ENCODE measurements around the gene SLC1A7.

Gene SLC1A7

DNA sequence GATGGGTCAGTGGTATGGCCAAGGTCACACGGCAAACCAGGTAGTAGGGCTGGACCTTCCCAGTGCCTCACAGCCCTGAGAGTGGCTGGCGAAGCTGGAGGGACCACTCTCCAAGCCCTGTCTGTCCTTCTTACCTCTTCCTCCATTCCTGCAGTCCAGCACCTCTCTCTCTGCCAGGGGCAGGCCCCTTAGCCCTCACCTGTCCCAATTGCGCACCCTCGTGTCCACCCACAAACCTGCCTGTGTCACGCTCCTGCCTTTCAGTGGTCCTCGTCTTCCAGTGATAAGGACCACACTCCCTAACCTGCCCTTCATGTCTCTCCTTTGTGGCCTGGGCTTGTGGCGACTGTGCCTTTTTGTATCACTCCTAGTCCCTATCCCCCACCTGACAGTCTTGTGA lies 77.0 kb downstream of the SLC1A7 start:
- Histone ChIP-seq H3K36me3 (ENCODE audit: insufficient read depth, low read length) (no peaks in the 10 kb centered on the region), H3K4me3 (ENCODE audit: low read length, poor library complexity, severe bottlenecking) (no peak overlapping the region), H3K9ac (ENCODE audit: low read depth, low read length, poor library complexity, severe bottlenecking) (no peak overlapping the region), H3K27me3 (ENCODE audit: insufficient read depth, low read length, poor library complexity, severe bottlenecking) (peaks cover 8% of the 10 kb centered on the region), H4K20me1 (ENCODE audit: insufficient read depth, low read length, poor library complexity, severe bottlenecking) (no peaks in the 10 kb centered on the region), H2AFZ (ENCODE audit: low read length) (no peak overlapping the region), H3K9me2 (replicated peaks; ENCODE audit: low read depth, low read length) (no peaks in the 10 kb centered on the region), H3K79me2 (ENCODE audit: insufficient read depth, low read length) (no peaks in the 10 kb centered on the region), H3F3A (ENCODE audit: low read depth) (no peaks in the 10 kb centered on the region), H3K9me3 (ENCODE audit: insufficient read depth, low read depth, low read length) (no peaks in the 10 kb centered on the region), H3K4me1 (ENCODE audit: insufficient read depth, low read length, poor library complexity, severe bottlenecking) (no peaks in the 10 kb centered on the region), H3K4me2 (ENCODE audit: low read depth, low read length, poor library complexity, severe bottlenecking) (no peak overlapping the region)
- no peak for TF ChIP-seq CTCF (conservative IDR thresholded peaks at IDR 0.05; ENCODE audit: low read length)
- no peak for TF ChIP-seq EZH2phosphoT487 (IDR thresholded peaks at IDR 0.05; ENCODE audit: borderline replicate concordance)

GRCh38 chr1:53063744-53064515 lies 78.5 kb downstream of the SLC1A7 start:
- Histone ChIP-seq H3K4me3 (ENCODE audit: low read length, poor library complexity, severe bottlenecking) (no peak overlapping the region), H3F3A (ENCODE audit: low read depth) (no peaks in the 10 kb centered on the region), H3K9me2 (replicated peaks; ENCODE audit: low read depth, low read length) (no peaks in the 10 kb centered on the region), H2AFZ (ENCODE audit: low read length) (no peak overlapping the region), H3K27me3 (ENCODE audit: insufficient read depth, low read length, poor library complexity, severe bottlenecking) (peaks cover 8% of the 10 kb centered on the region), H3K36me3 (ENCODE audit: insufficient read depth, low read length) (no peaks in the 10 kb centered on the region), H3K9me3 (ENCODE audit: insufficient read depth, low read depth, low read length) (no peaks in the 10 kb centered on the region), H4K20me1 (ENCODE audit: insufficient read depth, low read length, poor library complexity, severe bottlenecking) (no peaks in the 10 kb centered on the region), H3K4me1 (ENCODE audit: insufficient read depth, low read length, poor library complexity, severe bottlenecking) (no peaks in the 10 kb centered on the region), H3K9ac (ENCODE audit: low read depth, low read length, poor library complexity, severe bottlenecking) (no peak overlapping the region), H3K4me2 (ENCODE audit: low read depth, low read length, poor library complexity, severe bottlenecking) (no peak overlapping the region), H3K79me2 (ENCODE audit: insufficient read depth, low read length) (no peaks in the 10 kb centered on the region)
- TF ChIP-seq EZH2phosphoT487 (IDR thresholded peaks at IDR 0.05; ENCODE audit: borderline replicate concordance) (no peak), CTCF (conservative IDR thresholded peaks at IDR 0.05; ENCODE audit: low read length) (no peak)

DNA sequence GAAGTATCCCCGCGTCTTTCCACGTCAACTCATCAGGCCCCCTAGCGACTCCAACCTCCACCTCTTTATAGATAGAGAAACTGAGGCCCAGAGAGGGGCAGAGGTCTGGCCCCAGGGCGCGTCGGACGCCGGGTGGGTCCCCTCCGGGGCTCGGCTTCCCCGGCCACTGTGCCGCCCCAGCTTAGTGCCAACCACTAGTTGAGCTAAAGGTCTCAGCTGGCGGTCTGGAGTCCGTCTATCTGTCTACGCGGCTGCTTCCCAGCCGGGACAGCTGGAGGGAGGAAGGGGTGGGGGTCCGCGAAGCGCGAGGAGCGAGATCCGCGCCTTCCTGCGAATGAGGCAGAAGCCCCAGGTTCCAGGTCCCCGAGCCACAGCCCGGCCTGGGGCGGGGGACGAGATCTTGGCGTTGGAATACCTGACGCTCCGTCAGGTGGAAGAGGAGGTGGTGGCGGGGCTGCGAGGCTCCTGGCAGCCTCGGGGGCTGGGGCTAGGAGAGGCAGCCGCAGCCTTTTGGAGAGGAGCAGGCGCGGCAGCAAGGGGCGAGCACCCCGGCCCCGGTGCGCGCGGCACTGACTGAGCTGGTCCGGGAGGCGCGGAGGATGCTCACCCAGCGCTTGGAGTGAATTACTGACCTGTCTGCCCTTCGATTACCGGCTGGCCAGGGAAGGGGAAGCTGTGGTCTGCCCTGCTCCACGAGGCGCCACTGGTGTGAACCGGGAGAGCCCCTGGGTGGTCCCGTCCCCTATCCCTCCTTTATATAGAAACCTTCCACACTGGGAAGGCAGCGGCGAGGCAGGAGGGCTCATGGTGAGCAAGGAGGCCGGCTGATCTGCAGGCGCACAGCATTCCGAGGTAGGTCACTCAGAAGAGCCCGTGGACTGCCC lies 79.5 kb downstream of the SLC1A7 start:
- no peak overlapping the region for H2AFZ ChIP-seq (ENCODE audit: low read length)
- H3K36me3 ChIP-seq (ENCODE audit: insufficient read depth, low read length), result no peaks in the 10 kb centered on the region
- H3K4me3 ChIP-seq (ENCODE audit: low read length, poor library complexity, severe bottlenecking), result no peak overlapping the region
- H3K9ac ChIP-seq (ENCODE audit: low read depth, low read length, poor library complexity, severe bottlenecking), result no peak overlapping the region
- no peaks in the 10 kb centered on the region for H3K9me3 ChIP-seq (ENCODE audit: insufficient read depth, low read depth, low read length)
- H4K20me1 ChIP-seq (ENCODE audit: insufficient read depth, low read length, poor library complexity, severe bottlenecking), result no peaks in the 10 kb centered on the region
- no peaks in the 10 kb centered on the region for H3K9me2 ChIP-seq (replicated peaks; ENCODE audit: low read depth, low read length)
- H3K27me3 ChIP-seq (ENCODE audit: insufficient read depth, low read length, poor library complexity, severe bottlenecking), result peaks cover 8% of the 10 kb centered on the region
- no peaks in the 10 kb centered on the region for H3K4me1 ChIP-seq (ENCODE audit: insufficient read depth, low read length, poor library complexity, severe bottlenecking)
- no peak overlapping the region for H3K4me2 ChIP-seq (ENCODE audit: low read depth, low read length, poor library complexity, severe bottlenecking)
- no peaks in the 10 kb centered on the region for H3K79me2 ChIP-seq (ENCODE audit: insufficient read depth, low read length)
- H3F3A ChIP-seq (ENCODE audit: low read depth), result no peaks in the 10 kb centered on the region
- no peak for TF ChIP-seq CTCF (conservative IDR thresholded peaks at IDR 0.05; ENCODE audit: low read length)
- TF ChIP-seq EZH2phosphoT487 (IDR thresholded peaks at IDR 0.05; ENCODE audit: borderline replicate concordance), result no peak
